ENCODE results near the gene ARMH4.

The ARMH4 gene

DNA sequence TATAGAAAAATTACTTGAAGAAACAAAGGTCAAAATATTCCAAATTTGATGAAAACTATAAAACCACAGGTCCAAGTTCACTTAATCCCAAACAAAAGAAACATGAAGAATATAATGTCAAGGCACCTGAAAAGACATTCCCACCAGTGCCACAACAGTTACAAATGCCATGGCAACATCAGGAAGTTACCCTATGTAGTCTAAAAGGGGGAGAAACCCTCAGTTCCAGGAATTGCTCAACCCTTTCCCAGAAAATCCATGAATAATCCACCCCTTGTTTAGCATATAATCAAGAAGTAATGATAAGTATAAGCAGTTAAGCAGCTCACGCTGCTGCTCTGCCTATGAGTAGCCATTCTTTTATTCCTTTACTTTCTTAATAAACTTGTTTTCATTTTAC lies 44.2 kb upstream of the ARMH4 start:
- no peak for TF ChIP-seq FOXP2 (optimal IDR thresholded peaks at IDR 0.05; ENCODE audit: borderline replicate concordance, extremely low read depth, extremely low read length, insufficient read depth)

- no peak for TF ChIP-seq TAF1 (IDR thresholded peaks at IDR 0.05; ENCODE audit: borderline replicate concordance, insufficient read depth, low read length)
- TF ChIP-seq POLR2AphosphoS5 (IDR thresholded peaks at IDR 0.05; ENCODE audit: low read depth, low read length), result no peak
- no peak for TF ChIP-seq FOXP2 (optimal IDR thresholded peaks at IDR 0.05; ENCODE audit: borderline replicate concordance, extremely low read depth, extremely low read length, insufficient read depth)
- TF ChIP-seq, protein P1, sequence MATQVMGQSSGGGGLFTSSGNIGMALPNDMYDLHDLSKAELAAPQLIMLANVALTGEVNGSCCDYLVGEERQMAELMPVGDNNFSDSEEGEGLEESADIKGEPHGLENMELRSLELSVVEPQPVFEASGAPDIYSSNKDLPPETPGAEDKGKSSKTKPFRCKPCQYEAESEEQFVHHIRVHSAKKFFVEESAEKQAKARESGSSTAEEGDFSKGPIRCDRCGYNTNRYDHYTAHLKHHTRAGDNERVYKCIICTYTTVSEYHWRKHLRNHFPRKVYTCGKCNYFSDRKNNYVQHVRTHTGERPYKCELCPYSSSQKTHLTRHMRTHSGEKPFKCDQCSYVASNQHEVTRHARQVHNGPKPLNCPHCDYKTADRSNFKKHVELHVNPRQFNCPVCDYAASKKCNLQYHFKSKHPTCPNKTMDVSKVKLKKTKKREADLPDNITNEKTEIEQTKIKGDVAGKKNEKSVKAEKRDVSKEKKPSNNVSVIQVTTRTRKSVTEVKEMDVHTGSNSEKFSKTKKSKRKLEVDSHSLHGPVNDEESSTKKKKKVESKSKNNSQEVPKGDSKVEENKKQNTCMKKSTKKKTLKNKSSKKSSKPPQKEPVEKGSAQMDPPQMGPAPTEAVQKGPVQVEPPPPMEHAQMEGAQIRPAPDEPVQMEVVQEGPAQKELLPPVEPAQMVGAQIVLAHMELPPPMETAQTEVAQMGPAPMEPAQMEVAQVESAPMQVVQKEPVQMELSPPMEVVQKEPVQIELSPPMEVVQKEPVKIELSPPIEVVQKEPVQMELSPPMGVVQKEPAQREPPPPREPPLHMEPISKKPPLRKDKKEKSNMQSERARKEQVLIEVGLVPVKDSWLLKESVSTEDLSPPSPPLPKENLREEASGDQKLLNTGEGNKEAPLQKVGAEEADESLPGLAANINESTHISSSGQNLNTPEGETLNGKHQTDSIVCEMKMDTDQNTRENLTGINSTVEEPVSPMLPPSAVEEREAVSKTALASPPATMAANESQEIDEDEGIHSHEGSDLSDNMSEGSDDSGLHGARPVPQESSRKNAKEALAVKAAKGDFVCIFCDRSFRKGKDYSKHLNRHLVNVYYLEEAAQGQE (IDR thresholded peaks at IDR 0.05; ENCODE audit: insufficient read depth in 1 of 2, low read depth in 2 of 2, low read length in 2 of 2), result no peak
- no peak for TF ChIP-seq SIN3A (IDR thresholded peaks at IDR 0.05; ENCODE audit: borderline replicate concordance, insufficient read depth, low read length)
Measured at GRCh38 chr14:58193542-58193941, 41.5 kb upstream of the ARMH4 start.

DNA sequence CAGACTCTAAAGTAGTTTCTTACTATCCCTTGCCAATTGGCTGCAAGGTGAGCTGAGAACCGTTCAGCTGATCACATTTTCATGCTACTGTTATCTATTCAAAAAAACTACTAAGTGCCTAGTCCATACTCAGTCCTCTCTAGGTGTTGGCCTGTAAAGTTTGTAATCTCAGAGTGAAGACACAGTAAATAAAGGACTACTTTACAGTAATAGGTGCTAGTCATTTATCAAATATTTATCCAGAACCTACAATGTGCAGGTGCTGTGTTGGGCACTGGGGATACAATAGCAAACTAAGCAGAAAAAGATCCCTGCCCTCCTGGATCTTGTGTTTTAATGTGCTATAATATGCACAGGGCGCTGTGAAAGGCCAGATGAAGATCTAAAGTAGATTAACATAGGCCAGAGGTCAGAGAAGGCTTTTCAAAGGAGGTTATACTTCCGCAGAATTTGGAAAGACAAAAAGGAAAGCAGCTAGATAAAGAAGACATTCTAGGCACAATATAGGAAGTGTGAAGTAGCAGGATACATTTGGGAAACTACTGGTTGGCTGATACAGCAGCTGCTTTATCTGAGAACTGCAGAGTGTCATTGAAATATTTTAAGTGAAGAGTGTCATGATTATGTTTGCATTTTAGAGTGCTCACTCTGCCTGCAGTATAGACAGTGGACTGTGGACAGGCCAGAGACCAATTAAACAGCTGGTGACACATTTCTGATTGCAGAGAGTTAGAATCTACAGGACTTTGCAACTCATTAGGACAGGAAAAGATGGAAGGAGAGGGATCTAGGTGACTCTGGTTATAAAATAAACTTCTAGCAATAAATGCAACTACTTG lies 40.0 kb upstream of the ARMH4 start:
- no peak for TF ChIP-seq SIN3A (IDR thresholded peaks at IDR 0.05; ENCODE audit: borderline replicate concordance, insufficient read depth, low read length)
- no peak for TF ChIP-seq POLR2AphosphoS5 (IDR thresholded peaks at IDR 0.05; ENCODE audit: low read depth, low read length)
- TF ChIP-seq FOXP2 (optimal IDR thresholded peaks at IDR 0.05; ENCODE audit: borderline replicate concordance, extremely low read depth, extremely low read length, insufficient read depth), result no peak
- TF ChIP-seq TAF1 (IDR thresholded peaks at IDR 0.05; ENCODE audit: borderline replicate concordance, insufficient read depth, low read length), result no peak
- TF ChIP-seq, protein P1 (IDR thresholded peaks at IDR 0.05; ENCODE audit: insufficient read depth in 1 of 2, low read depth in 2 of 2, low read length in 2 of 2), result no peak

GRCh38 chr14:58189176-58189575 lies 37.2 kb upstream of the ARMH4 start:
- TF ChIP-seq SIN3A (IDR thresholded peaks at IDR 0.05; ENCODE audit: borderline replicate concordance, insufficient read depth, low read length), result no peak
- no peak for TF ChIP-seq FOXP2 (optimal IDR thresholded peaks at IDR 0.05; ENCODE audit: borderline replicate concordance, extremely low read depth, extremely low read length, insufficient read depth)
- no peak for TF ChIP-seq TAF1 (IDR thresholded peaks at IDR 0.05; ENCODE audit: borderline replicate concordance, insufficient read depth, low read length)
- TF ChIP-seq, protein P1 (IDR thresholded peaks at IDR 0.05; ENCODE audit: insufficient read depth in 1 of 2, low read depth in 2 of 2, low read length in 2 of 2), result no peak
- TF ChIP-seq POLR2AphosphoS5 (IDR thresholded peaks at IDR 0.05; ENCODE audit: low read depth, low read length), result no peak

DNA sequence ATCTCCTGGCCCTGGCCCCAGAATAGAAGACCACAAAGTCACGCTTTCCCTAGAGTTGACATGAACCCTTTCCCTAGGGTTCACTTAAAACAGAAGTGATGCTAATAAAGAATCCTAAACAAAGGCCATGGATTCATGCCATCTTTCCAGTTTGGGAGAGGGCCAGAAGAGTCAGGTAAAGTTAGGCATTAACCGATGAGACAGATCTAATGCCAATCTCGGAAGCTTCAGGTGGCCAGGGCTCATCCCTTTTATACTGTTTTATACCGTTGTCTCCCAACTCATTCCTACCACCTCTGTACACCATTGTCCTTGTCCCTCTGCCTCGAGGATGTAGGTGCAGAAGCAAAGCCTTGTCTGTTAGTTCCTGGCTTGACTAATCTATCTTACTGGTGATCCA lies 25.1 kb upstream of the ARMH4 start:
- no peak for TF ChIP-seq FOXP2 (optimal IDR thresholded peaks at IDR 0.05; ENCODE audit: borderline replicate concordance, extremely low read depth, extremely low read length, insufficient read depth)
- TF ChIP-seq TAF1 (IDR thresholded peaks at IDR 0.05; ENCODE audit: borderline replicate concordance, insufficient read depth, low read length), result no peak
- TF ChIP-seq, protein P1 (IDR thresholded peaks at IDR 0.05; ENCODE audit: insufficient read depth in 1 of 2, low read depth in 2 of 2, low read length in 2 of 2), result no peak
- no peak for TF ChIP-seq POLR2AphosphoS5 (IDR thresholded peaks at IDR 0.05; ENCODE audit: low read depth, low read length)
- TF ChIP-seq SIN3A (IDR thresholded peaks at IDR 0.05; ENCODE audit: borderline replicate concordance, insufficient read depth, low read length), result no peak
